Measurements from ENCODE around the gene SAE1.

The SAE1 gene

DNA sequence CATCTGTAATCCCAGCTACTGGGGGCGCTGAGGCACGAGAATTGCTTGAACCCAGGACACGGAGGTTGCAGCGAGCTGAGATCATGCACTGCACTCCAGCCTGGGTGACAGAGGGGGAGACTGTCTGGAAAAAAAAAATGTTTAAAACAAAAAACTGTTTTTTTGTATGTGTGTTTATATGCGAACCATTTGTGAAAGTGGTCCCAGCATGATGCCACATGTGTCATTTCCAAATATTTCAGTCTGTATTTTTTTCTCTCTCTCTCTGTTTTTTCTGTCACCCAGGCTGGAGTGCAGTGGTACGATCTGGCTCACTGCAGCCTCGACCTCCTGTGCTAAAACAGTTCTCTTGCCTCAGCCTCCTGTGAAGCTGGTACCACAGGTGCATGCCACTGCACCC is 37.4 kb downstream of the SAE1 start:
- DNase-seq: no peak

DNA sequence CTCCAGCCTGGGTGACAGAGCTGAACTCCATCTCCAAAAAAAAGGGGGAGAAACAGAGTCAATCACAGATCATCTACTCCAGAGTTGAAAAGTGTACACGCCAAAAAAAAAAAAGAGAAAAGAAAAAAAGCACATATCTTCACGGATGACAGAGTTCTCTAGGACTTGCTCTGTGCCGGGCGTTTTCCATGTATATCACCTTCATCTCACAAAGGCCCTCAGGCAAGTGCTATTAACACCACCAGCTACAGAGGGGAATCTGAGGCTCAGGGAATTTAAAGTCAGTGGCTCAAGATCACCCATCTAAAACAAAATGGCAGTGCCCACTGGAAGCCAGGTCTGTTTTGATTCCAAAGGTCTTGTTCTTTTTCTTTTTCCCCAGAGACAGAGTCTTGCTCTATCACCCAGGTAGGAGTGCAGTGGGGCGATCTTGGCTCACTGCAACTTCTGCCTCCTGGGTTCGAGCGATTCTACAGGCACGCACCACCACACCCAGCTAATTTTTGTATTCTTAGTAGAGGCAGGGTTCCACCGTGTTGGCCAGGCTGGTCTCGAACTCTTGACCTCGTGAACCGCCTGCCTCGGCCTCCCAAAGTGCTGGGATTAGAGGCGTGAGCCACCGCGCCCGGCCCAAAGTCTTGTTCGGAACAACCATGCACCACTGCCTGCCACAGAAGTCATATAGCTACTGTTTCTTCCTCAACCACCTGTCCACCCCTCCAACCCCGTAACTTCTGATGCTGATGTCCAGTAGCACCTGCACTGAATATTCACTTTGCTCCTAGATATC is 42.2 kb downstream of the SAE1 start:
- DNase-seq: no peak

DNA sequence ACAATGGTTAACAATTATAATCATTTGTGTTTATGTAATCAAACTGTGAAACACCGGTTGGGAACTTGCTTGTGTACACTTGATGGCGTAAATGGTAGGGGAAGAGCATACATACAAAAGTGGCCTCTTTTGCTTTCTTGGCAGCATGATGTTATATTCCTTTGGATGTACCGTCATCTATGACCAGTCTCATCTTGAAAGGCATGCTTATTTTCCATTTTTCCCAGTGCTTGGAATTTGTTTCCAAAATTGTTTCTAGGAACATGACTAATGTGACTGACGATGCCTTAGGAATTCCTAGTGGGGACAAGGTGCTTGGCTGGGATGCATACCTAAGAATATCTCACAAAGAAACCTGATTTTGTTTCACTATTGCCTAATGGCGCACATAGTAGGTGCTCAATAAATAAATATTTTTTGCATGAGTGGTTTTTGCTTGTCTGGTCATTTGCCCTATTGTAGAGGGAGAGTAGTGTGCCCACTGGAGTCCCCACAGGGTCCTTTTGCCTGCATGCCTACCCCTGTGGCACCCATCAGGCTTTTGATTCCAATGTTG is 45.5 kb downstream of the SAE1 start:
- no peak for DNase-seq

DNA sequence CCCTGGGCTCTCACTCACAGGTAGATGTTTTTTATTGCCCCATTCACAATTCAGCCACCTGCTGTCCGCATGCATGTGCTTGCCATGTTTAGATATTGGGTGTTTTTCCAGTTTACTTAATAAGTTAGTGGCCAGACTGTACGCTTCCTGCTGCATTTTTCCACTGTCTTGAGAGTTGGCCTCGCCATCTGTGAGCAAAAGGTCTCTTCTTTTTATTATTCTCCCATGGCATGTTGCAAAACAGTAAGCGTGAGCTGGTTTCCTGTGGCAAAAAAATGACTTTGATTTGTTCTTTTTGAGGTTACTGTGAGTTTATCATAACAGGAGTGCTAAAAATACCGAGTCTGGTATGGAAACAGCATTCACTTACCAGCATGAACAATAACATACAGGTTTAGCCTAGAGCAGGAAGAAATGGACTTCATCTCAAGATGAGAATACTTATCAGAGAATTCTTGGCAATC is 46.0 kb downstream of the SAE1 start:
- DNase-seq: peak in 1 of 2 experiments; percentile 40

DNA sequence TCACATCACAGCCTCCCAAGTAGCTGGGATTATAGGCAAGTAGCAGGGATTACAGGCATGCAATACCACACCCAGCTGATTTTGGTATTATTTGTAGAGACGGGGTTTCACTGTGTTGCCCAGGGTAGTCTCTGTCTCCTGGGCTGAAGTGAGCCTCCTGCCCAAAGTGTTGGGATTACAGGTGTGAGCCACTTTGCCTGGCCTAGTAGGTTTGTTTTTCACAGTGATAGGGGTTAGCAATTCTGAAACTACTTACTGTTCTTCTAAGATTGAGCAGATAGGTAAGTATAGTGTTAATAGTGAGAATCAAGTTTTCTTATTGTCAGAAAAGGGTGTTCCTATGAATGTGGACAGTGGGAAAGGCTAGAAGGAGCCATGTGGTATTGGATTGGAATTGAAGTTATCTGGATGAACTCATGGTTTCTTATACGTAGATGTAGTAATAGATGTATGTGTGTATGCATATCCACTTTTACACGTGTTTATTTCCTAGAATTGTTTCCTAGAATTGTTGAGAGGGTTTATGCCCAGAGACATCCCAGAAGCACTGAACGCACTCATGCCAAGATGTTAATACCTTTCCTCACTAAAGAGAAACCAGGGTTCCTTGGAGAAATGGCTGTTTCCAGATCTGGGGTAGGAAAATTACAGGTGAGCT is 49.1 kb downstream of the SAE1 start:
- DNase-seq: no peak

DNA sequence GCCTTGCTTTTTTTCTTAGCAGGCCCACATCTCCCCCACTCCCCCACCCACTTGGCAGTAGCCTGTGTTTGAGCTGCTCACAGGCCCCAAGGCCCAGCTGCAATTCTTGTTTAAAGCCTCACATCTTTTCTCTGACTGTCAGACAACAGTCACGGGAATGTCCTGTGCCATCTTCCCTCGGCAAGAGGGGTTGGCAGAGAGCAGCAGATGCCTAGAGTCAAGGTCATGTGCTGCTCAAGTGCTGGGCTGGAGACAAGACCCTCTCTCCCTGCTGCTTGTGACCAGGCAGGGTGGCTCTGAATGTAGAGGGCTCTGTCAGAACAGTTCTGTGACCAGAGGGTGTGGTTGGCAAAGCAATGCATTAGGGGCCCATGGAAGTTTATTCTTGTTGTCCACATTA is 53.0 kb downstream of the SAE1 start:
- no peak for DNase-seq

DNA sequence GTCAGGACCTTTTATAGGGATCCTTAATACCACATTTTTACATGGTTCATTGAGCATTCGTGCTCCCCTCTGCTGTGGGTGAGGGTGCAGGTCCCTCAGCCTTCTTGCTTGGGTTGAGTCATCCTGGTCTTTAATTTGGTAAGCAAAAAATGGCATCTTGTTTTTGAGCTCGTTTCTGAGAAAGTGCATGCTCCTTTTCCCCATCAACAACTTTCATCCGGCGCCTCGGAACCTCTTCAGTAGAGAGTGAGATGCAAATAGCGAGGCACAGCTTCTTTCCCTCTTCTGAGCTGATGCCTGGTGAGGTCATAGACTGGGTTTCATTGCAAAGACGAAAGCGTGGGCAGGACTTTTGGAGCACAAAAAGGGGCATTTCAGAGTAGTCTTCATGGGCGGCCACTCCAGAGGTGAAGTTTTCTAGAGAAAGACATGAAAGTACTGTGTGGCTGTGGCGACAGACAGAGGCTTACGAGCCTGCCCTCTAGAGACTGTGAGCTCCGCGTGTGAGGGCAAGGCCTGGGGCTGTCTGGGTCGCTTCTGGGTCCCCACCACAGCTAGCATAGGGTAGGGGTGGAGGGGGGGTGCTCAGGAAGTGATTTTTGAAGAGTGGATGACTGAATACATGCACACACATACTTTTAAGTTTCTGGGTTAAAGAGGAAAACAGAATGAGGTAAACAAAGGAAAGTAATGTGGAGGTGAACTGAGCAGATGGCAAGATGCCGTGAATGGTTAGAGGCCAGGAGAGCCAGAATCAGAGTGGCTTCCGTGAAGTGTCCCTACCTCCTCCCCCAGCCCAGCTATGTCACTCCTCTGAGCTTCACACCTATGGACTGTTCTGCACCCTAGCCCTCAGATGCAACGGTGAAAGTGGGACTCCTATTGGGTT is 56.1 kb downstream of the SAE1 start:
- peak; percentile 60 to 85 for DNase-seq

DNA sequence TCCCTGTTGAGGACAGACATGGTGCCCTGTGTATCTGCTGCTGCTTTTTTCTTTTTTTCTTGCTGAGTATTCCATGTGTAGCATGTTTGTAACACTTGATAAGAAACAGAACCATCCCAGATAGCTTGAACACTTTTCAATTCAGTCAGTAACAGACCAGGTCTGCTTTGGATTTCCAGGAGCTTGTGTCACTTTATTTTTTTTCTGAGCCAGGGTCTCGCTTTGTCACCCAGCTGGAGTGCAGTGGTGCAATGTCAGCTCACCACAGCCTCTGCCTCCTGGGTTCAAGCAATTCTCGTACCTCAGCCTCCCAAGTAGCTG is 56.7 kb downstream of the SAE1 start:
- DNase-seq: no peak

DNA sequence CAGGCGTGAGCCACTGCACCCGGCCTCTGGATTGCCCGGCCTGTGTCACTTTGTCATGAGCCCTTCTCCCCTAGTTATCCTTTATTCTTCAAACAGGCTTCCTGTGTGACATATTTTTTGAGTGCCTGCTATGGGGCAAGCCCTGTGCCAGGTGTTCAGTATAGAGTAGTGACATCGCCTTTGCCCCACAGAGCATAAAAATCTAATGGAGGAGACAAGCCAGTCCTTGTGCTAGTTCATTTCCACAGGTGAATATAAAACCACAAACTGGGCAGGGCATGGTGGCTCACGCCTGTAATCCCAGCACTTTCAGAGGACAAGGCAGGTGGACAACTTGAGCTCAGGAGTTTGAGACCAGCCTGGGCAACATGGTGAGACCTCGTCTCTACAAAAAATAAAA is 57.2 kb downstream of the SAE1 start:
- DNase-seq: no peak

DNA sequence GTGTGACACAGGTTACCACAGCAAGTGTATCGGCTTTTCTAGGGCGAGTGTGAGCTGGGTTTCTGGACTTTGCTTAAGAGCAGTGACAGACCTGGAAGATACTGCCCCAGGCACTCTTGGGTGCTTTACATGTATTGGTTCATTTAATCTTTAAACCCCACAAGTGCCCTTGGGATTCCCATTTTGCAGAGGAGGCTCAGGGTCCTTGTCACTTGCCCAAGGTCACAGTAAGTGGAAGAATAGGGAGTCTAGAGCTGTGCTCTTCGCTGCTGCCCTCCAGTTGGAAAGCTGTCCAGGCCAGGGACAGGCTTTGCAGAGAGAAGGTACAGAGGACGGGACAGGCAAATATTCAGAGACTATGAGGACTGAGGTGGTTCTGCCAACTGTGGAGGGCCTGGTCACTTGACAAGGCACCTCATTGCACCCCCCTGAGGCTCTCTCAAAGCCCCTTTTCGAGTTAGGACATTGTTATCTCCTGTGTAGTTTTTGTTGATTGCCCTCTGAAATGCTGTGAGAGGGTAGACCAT is 57.9 kb downstream of the SAE1 start:
- no peak for DNase-seq

DNA sequence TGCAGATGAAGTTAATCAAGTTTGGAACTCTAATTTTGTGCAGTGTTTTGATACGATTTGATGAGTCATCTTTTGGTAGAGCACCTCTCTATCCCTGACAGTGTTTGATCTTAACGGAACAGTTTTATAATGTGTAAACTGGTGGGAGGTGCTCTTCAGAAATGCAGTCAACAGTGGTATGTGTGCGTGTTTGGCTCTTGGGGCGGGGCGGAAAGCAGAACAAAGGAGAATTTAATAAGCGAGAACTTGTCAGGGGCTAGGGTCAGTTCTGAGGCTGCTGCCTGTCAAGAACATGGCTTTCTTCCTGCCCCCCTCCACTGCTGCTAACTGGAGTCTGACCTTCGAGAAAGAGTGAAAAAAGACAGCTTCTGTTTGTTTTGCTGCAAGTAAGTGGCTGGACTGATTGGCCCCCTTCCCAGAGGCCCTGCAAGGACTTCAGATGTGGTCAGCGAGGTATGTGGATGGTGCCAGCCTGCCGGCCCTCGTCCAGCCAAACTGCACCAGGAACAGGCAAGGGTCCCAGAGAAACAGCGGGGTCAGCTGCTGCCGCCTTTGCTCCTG is 59.6 kb downstream of the SAE1 start:
- DNase-seq: peak; percentile 55 to 70

DNA sequence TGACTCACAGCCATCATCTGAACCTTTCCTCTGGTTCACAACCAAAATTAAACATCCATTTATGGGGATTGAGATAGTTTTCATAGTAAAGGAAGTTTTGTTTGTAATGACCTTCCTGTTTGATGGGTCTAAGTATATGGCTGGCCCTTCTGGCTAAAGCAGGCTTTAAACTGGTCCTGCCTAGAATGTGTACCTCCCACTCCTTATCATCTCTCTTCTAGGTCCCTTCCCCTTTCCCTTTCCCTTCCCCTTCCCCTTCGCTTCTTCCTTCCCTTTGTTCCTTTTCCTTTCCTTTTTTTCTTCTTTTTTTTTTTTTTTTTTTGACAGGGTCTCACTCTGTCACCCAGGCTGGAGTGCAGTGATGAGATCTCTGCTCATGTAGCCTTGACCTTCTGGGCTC is 64.8 kb downstream of the SAE1 start:
- DNase-seq: no peak

DNA sequence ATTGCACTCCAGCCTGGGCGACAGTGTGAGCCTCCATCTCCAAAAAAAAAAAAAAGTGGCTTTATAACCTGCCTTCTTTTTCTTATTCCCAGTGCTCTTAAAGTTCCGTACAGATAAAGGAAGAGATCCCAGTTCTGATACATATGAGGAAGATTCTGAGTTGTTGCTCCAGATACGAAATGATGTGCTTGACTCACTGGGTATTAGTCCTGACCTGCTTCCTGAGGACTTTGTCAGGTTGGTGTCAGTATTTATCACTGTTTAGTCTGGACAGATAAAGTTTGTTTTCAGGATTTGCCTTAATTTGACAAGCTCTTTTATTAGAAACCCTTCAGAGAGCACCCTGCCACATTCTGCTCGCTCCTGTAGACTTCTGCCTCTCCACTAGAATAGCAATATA is 66.5 kb downstream of the SAE1 start:
- DNase-seq: no peak

DNA sequence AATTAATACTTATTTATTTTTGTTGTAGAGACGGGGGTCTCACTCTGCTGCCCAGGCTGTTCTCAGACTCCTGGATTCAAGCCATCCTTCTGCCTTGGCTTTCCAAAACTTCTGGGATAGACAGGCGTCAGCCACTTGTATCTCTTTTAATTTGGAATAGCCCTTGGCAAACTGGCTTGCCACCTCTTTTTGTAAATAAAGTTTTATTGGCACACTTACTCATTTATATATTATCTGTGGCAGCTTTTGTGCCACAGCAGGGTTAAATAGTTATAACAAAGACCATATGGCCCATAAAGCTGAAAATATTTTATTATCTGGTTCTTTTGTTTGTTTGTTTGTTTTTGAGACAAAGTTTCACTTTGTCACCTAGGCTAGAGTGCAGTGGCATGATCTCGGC is 69.9 kb downstream of the SAE1 start:
- no peak for DNase-seq

DNA sequence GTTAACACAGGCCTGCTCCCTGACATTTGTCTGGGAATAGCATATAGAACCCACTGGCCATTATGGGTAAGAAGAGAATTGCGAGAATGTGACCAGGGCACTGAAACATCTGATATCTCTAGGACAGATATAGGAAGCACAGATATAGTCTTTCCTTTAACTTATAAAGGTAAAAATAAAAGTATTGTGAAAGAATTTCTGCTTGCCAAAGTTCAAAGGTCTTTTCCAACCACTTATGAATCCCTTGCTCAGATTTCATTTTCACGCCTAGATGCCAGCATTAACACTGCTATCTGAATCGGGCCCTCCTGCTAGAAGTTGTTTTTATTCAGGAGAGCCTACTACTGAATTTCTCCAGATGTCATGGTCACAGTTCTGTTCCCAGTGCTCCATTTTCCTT is 72.6 kb downstream of the SAE1 start:
- DNase-seq: no peak

DNA sequence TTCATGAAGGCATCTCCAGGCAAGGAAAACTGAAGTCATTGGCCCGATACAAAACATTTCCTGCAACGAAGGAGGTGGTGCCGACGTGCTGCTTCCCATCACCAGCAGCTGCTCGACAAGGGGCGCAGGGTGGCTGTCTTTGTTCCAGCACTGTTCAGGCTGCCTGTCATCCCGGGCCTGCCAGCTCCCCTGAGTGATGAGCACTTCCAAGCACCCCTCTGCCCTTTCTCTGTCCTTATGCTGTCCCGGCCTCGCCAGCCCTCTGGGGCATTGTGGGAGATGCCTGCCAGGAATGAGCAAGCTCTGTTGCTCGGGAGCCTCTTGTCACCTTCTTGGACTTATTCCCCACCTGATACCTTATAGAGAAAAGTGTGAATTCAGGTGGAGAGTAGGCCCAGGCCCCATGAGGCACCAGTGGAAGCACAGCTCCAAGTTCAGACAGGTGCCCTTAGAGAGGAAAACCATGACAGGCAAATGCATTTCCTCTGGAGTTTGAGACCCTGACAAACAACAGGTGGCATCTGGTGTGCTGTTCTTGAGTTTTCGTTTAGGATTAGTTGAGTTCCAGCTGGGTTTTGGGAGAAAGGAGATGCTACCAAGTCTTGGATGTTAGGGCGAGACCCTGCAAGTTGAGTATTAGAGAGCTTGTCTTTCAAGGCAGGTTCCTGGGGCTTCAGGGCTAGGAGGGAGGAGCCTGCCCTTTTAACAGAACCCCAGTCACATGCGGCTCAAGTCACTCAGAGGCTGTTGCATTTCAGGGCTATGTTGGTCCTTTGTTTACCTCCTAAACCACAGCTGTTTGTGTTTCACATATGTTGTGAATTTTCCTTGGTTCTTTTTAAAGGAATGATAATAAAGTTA is 78.9 kb downstream of the SAE1 start:
- no peak for DNase-seq

DNA sequence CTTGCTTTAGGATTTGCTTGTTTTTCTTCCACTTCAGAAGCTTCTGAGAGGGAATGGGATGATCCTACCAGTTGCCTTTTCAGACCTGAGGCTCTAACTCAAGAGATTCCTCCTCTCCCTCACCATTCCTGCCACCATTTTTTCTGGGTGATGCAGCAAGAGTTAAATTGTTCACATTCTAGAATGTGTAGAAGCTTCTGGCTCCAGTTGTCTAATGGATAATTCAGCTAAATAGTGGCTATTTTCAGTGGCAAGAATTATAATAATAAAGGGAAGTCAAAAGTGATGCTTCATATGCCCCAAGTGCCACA is 79.5 kb downstream of the SAE1 start:
- DNase-seq: no peak

DNA sequence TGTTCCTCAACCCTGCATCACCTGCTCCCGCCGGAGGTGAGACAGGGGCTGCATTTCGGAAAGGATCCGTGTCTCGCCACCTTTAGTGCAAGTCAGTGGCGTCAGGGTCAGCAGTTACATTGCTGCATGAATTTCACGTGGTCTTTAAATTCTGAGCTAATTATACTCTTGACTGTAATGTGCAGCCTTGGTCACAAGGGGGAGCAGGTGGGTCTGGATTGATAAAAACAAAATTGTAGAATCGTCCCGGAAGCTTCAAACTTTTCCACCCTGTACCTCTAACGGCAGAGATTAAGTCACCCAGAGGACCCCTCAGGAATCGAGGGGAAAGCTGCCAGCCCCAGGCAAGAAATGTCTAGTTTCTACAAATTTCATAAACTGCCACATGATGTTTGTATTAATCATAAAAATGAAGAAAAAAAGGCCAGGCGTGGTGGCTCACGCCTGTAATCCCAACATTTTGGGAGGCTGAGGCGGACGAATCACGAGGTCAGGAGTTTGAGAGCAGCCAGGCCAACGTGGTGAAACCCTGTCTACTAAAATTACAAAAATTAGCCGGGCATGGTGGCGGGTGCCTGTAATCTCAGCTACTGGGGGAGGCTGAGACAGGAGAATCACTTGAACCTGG is 80.2 kb downstream of the SAE1 start:
- DNase-seq: peak; percentile 69 to 70

DNA sequence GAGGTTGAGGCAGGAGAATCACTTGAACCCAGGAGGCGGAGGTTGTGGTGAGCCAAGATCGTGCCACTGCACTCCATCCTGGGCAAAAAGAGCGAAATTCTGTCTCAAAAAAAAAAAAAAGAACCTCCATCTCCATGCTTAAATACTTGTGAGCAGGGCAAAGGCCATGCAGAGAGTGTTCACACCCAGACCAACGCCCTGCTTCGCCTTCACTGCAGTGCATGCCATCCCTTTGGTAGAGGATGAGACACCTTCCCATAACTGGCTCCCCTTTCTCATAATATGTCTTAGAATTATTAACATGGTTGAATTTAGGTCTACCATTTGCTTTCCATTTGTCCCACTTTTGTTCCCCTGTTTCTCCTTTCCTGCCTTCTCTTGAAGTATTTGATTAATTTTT is 84.9 kb downstream of the SAE1 start:
- no peak for DNase-seq

DNA sequence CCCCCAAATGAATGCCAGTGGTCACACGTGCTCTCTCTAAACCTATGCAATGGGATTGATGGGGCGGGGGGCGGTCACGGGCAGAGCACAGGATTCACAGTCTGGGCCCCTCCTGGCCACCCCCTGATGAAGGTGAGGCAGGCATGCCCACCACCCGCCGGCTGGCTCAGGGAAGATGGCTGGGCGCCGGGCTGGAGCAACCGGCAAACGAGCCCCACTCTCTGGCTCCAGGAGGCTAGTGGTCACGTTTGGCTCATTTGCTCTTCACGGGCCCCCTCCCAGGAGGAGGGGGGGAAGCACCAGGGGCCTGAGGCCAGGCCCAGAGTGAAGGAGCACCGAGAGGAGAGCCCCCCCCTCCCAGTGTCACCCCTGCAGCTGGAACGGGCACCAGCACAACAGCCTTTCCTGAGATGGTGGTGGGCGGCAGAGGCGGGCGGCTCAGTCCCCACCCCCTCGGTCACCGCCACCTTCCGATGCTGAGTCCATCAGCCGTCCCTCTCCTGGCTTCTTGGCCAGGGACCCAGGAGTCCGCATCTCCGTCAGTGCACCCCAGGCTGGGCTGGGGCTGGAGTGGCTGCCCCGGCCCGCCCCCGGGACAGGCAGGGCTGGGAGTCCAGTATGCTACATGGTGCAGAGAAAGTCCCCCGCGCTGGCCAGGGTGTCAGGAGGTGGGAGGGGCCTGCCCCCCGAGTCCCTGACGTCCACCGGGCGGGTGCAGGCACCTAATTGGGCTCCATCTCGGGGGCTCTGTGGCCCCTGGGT is 90.6 kb downstream of the SAE1 start:
- no peak for DNase-seq

DNA sequence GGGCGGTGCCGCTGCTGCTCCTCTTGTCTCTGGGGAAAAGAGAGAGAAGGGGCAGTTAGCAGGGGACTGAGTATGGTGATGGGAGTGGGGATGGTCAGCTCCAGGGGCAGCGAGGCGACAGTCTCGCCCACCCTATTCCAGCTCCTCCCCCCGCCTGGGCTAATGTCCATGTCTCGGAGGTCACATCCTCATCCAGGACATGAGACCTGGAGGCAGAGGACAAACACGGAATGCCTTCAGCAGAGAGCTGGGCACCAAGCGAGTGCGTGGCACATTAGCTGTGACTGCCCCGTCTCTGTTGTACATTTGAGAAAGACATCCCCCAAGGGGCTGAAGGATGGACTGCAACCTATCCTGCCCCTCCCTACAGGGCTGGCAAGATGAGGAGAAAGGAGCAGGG is 91.3 kb downstream of the SAE1 start:
- DNase-seq: no peak

Measured in stimulated activated CD4-positive, alpha-beta T cell treated with anti-CD3 and anti-CD28 coated beads, Interleukin-4, amount 100 ng/mL, for 4 hours (primary cell).